Measurements from ENCODE around the gene DBT. TPM values are rescaled to one million over a fixed set of nuclear protein-coding genes. Genes with fewer than 3 reads are reported as not detected.

The DBT gene
- total RNA-seq, 1 experiment from 2014 or later: 14.0 TPM

GRCh38 chr1:100142343-100142742, 107.3 kb downstream of the DBT start:
- DNase-seq (ENCODE audit: low read depth, low spot score) (no peak), ATAC-seq (no peak)
- ChIA-PET CTCF (no interaction called here), RAD21 (ENCODE audit: low non-redundant PET in 1 of 2, low total read pairs in 2 of 2, uncharacterized antibody in 2 of 2, unreplicated experiment in 2 of 2) (no interaction called here), POLR2A (no interaction called here)
- Histone ChIP-seq H3K27me3 (ENCODE audit: insufficient read depth, low read length) (no peaks in the 10 kb centered on the region), H3K4me2 (ENCODE audit: low read length) (no peak overlapping the region), H4K20me1 (ENCODE audit: insufficient read depth) (no peaks in the 10 kb centered on the region), H3K36me3 (ENCODE audit: control insufficient read depth in 1 of 2, insufficient read depth in 2 of 2, low read length in 2 of 2) (peaks cover 36 to 57% of the 10 kb centered on the region in 2 experiments), H3K9ac (ENCODE audit: low read length) (no peak overlapping the region), H3K4me1 (ENCODE audit: control insufficient read depth in 1 of 2, insufficient read depth in 2 of 2, low read length in 2 of 2) (no peaks in the 10 kb centered on the region), H3K27ac (ENCODE audit: low read depth, low read length) (no peak overlapping the region), H3K9me3 (ENCODE audit: control insufficient read depth in 1 of 2, insufficient read depth in 1 of 2, low read depth in 1 of 2, low read length in 2 of 2) (no peaks in the 10 kb centered on the region), H3K4me3 (replicated peaks in 1 of 2; ENCODE audit: low read depth in 1 of 2, low read length in 2 of 2) (no peak overlapping the region), H3K9me2 (ENCODE audit: insufficient read depth) (no peaks in the 10 kb centered on the region), H2AFZ (ENCODE audit: low read depth, low read length, poor library complexity, severe bottlenecking) (no peak overlapping the region), H3K79me2 (ENCODE audit: insufficient read depth, low read length) (no peaks in the 10 kb centered on the region)
- intact Hi-C loops (cut with micrococcal nuclease): no loop called here
- TF ChIP-seq JUND (IDR thresholded peaks at IDR 0.05) (no peak), RAD21 (IDR thresholded peaks at IDR 0.05; ENCODE audit: low read depth) (no peak), EZH2phosphoT487 (IDR thresholded peaks at IDR 0.05; ENCODE audit: borderline replicate concordance) (no peak), EZH2 (IDR thresholded peaks at IDR 0.05) (no peak), ZBTB33 (IDR thresholded peaks at IDR 0.05; ENCODE audit: extremely low read depth, insufficient replicate concordance, low read length) (no peak), ZFX (IDR thresholded peaks at IDR 0.05) (no peak), POLR2AphosphoS5 (IDR thresholded peaks at IDR 0.05; ENCODE audit: low read depth, low read length) (no peak), POLR2A (IDR thresholded peaks at IDR 0.05; ENCODE audit: borderline replicate concordance, extremely low read depth, insufficient read depth, insufficient read length) (no peak), YY1 (IDR thresholded peaks at IDR 0.05; ENCODE audit: extremely low read depth, insufficient replicate concordance, low read depth, low read length) (no peak), SRF (IDR thresholded peaks at IDR 0.05; ENCODE audit: low read depth) (no peak), ATF3 (IDR thresholded peaks at IDR 0.05) (no peak), MAX (IDR thresholded peaks at IDR 0.05) (no peak), CTCF (IDR thresholded peaks at IDR 0.05 in 2 of 3, conservative IDR thresholded peaks at IDR 0.05 in 1 of 3; ENCODE audit: borderline replicate concordance in 1 of 3, insufficient read depth in 1 of 3, low read depth in 2 of 3, low read length in 2 of 3) (no peak), CEBPB (IDR thresholded peaks at IDR 0.05; ENCODE audit: low read depth) (no peak), EGR1 (IDR thresholded peaks at IDR 0.05; ENCODE audit: low read depth) (no peak), SIN3A (IDR thresholded peaks at IDR 0.05; ENCODE audit: low read depth) (no peak), CBX3 (IDR thresholded peaks at IDR 0.05; ENCODE audit: low read depth) (no peak), SP1 (IDR thresholded peaks at IDR 0.05; ENCODE audit: low read depth) (no peak), ELF1 (IDR thresholded peaks at IDR 0.05; ENCODE audit: borderline replicate concordance, low read depth) (no peak), ZNF274 (IDR thresholded peaks at IDR 0.05; ENCODE audit: low read depth, low read length) (no peak)
- BruUV-seq (replicated peaks): no TSS peak

All from HCT116 (cell line).